ENCODE results near the gene POLR2L. TPM values are rescaled to one million over a fixed set of nuclear protein-coding genes. Genes with fewer than 3 reads are reported as not detected.

POLR2L gene
- polyA plus RNA-seq, 1 of the 3 experiments (the other 2 are of a cell fraction), result 540 TPM

- Histone ChIP-seq H3K9me3 (no peaks in the 10 kb centered on the region), H3K9me2 (no peaks in the 10 kb centered on the region), H3K9ac (peak overlapping the region; percentile 83), H3K4me2 (peak overlapping the region; percentile 98), H3K4me1 (ENCODE audit: control insufficient read depth in 1 of 2, insufficient read depth in 2 of 2, low read depth in 1 of 2, low read length in 1 of 2) (peaks cover 14 to 26% of the 10 kb centered on the region in 2 experiments; a peak in 3 of 4 replicates), H2AFZ (ENCODE audit: low read depth) (peak overlapping the region; percentile 82; the same call in 1 of the 2 replicates), H3K36me3 (replicated peaks in 1 of 2; ENCODE audit: control insufficient read depth in 1 of 2, insufficient read depth in 2 of 2, low read length in 1 of 2) (peaks cover 3 to 8% of the 10 kb centered on the region in 2 experiments), H3K4me3 (ENCODE audit: low read depth in 2 of 2, low read length in 1 of 2) (peak overlapping the region; percentile 71 to 79), H3F3A (replicated peaks; ENCODE audit: insufficient read depth) (peaks cover 16% of the 10 kb centered on the region), H3K27ac (ENCODE audit: low read depth in 2 of 2, low read length in 1 of 2) (peak overlapping the region; percentile 73 to 75), H4K20me1 (ENCODE audit: insufficient read depth) (peaks cover 28% of the 10 kb centered on the region), H3K27me3 (ENCODE audit: insufficient read depth) (no peaks in the 10 kb centered on the region), H3K79me2 (ENCODE audit: insufficient read depth) (peaks cover 26% of the 10 kb centered on the region)
- peak; percentile 98 for DNase-seq
- ChIA-PET POLR2A (interaction anchor here (0.7 to 2.7 kb wide), 15 partner anchors 9 to 124 kb away, joined by 3 to 34 read pairs (median 6); partner anchors contain the start of genes CD151, CEND1, CRACR2B and DEAF1), CTCF (interaction anchor here (0.8 to 1.7 kb wide), 10 partner anchors 9 to 124 kb away, joined by 3 to 9 read pairs (median 4); partner anchors contain the start of genes CD151, CRACR2B, DEAF1 and RPLP2)
- 2% methylated on average over 19 of the region's 96 CpGs for WGBS (ENCODE audit: low lambda C conversion rate)
- TF ChIP-seq NFIC (IDR thresholded peaks at IDR 0.05; ENCODE audit: borderline replicate concordance) (no peak), ELF1 (IDR thresholded peaks at IDR 0.05) (no peak), RCOR1 (IDR thresholded peaks at IDR 0.05; ENCODE audit: low read length) (no peak), MXI1 (IDR thresholded peaks at IDR 0.05; ENCODE audit: low read depth, low read length) (peak; percentile 71), USF1 (IDR thresholded peaks at IDR 0.05; ENCODE audit: borderline replicate concordance, low read depth) (no peak), TEAD4 (IDR thresholded peaks at IDR 0.05; ENCODE audit: borderline replicate concordance, insufficient read depth) (no peak), FOXJ3 (CRISPR knock-in tag; IDR thresholded peaks at IDR 0.05) (no peak), USF2 (IDR thresholded peaks at IDR 0.05; ENCODE audit: borderline replicate concordance, low read depth, low read length) (no peak), TAF1 (IDR thresholded peaks at IDR 0.05; ENCODE audit: borderline replicate concordance, low read depth, low read length) (peak; percentile 76; the same call in 1 of the 2 replicates), CHD2 (IDR thresholded peaks at IDR 0.05; ENCODE audit: low read length, partially characterized antibody) (no peak), JUND (IDR thresholded peaks at IDR 0.05) (no peak), FOSL2 (IDR thresholded peaks at IDR 0.05; ENCODE audit: borderline replicate concordance, low read depth) (no peak), SIN3A (IDR thresholded peaks at IDR 0.05; ENCODE audit: borderline replicate concordance, low read depth, low read length) (peak; percentile 59; the same call in 1 of the 2 replicates), FOXM1 (IDR thresholded peaks at IDR 0.05; ENCODE audit: low read depth) (no peak), ZBTB33 (IDR thresholded peaks at IDR 0.05; ENCODE audit: borderline replicate concordance, low read depth) (peak; percentile 54; the same call in 1 of the 2 replicates), NRF1 (IDR thresholded peaks at IDR 0.05; ENCODE audit: low read depth, low read length) (no peak), MEF2A (IDR thresholded peaks at IDR 0.05; ENCODE audit: borderline replicate concordance, low read depth) (no peak), GABPA (IDR thresholded peaks at IDR 0.05; ENCODE audit: low read depth) (no peak), CTCF (IDR thresholded peaks at IDR 0.05) (0 out of 2 replicates have a peak, but pooled peaks have one; percentile 8), YY1 (IDR thresholded peaks at IDR 0.05; ENCODE audit: low read depth) (no peak), EP300 (IDR thresholded peaks at IDR 0.05; ENCODE audit: borderline replicate concordance in 1 of 2, low read depth in 1 of 2, low read length in 1 of 2) (no peak), RFX5 (IDR thresholded peaks at IDR 0.05; ENCODE audit: low read length) (no peak), SMC3 (IDR thresholded peaks at IDR 0.05; ENCODE audit: low read depth, low read length) (no peak), POLR2AphosphoS5 (IDR thresholded peaks at IDR 0.05; ENCODE audit: low read depth, low read length) (peak; percentile 96), RAD21 (IDR thresholded peaks at IDR 0.05; ENCODE audit: low read length) (no peak)
- TF ChIP-seq, protein P1, sequence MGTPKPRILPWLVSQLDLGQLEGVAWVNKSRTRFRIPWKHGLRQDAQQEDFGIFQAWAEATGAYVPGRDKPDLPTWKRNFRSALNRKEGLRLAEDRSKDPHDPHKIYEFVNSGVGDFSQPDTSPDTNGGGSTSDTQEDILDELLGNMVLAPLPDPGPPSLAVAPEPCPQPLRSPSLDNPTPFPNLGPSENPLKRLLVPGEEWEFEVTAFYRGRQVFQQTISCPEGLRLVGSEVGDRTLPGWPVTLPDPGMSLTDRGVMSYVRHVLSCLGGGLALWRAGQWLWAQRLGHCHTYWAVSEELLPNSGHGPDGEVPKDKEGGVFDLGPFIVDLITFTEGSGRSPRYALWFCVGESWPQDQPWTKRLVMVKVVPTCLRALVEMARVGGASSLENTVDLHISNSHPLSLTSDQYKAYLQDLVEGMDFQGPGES (IDR thresholded peaks at IDR 0.05; ENCODE audit: low read depth, low read length), result no peak
- TF ChIP-seq, protein P2, sequence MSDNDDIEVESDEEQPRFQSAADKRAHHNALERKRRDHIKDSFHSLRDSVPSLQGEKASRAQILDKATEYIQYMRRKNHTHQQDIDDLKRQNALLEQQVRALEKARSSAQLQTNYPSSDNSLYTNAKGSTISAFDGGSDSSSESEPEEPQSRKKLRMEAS (IDR thresholded peaks at IDR 0.05; ENCODE audit: low read depth), result no peak
Observed at GRCh38 chr11:819129-819931, 23.0 kb downstream of the POLR2L start.

Data from SK-N-SH (cell line).